Non-pigmented ciliary epithelial cell (primary cell): ENCODE results near the gene EHD2.
"Not testable (repeated sequence)": the region's sequence is repeated elsewhere in the genome, so short reads cannot be mapped to it uniquely, and the experiment has no call there.

Experiments
- DNase-seq: peaks from one replicate; pipeline ENCODE4 v3.0.0-alpha.2; 2010; ENCODE audit warnings: low read depth

EHD2 gene

DNA sequence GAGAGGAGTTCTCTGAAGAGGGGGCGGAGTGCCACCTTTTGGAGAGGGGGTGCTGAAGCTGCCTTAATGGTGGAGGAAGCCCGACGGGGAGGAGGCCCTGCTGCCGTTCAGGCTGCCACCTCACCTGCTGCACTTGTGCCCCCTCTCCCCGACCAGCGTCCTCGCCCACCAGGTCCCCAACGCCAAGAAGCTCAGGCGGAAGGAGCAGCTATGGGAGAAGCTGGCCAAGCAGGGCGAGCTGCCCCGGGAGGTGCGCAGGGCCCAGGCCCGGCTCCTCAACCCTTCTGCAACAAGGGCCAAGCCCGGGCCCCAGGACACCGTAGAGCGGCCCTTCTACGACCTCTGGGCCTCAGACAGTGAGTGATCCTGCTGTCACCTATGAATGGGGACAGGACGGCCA, 37.5 kb downstream of the EHD2 start:
- no peak for DNase-seq

DNA sequence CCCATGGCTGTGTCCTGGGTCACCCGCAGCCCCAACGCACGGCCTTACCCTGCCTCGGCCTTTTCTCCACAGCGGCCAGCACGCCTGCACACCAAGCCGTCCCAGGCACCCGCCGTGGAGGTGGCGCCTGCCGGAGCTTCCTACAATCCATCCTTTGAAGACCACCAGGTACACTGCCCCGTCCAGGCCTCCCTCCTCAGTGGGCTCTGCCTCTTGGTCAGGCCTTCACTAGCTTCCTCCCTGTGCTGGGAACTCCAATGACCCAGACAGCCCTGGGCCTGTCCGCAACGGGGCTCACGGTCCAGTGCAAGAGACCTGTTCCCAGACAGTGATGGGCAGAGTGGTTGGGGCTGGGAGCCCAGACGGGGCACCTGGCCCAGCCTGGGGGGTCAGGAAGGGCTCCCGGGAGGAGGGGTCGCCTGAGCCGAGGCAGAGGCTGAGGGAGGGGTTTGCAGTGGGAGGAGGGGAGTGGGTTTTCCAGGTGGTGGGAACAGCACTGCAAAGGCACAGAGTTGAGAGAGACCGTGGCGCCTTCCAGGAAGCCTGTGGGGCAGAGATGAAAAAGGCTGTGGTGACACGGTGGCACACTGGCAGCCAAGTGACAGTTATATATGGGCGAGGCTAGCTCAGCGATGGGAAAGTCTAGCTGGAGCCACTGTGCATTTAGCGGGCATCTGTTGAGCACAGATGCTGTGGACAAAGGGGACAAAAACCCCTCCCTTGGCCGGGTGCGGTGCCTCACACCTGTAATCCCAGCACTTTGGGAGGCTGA, 39.4 kb downstream of the EHD2 start:
- DNase-seq, result no peak

DNA sequence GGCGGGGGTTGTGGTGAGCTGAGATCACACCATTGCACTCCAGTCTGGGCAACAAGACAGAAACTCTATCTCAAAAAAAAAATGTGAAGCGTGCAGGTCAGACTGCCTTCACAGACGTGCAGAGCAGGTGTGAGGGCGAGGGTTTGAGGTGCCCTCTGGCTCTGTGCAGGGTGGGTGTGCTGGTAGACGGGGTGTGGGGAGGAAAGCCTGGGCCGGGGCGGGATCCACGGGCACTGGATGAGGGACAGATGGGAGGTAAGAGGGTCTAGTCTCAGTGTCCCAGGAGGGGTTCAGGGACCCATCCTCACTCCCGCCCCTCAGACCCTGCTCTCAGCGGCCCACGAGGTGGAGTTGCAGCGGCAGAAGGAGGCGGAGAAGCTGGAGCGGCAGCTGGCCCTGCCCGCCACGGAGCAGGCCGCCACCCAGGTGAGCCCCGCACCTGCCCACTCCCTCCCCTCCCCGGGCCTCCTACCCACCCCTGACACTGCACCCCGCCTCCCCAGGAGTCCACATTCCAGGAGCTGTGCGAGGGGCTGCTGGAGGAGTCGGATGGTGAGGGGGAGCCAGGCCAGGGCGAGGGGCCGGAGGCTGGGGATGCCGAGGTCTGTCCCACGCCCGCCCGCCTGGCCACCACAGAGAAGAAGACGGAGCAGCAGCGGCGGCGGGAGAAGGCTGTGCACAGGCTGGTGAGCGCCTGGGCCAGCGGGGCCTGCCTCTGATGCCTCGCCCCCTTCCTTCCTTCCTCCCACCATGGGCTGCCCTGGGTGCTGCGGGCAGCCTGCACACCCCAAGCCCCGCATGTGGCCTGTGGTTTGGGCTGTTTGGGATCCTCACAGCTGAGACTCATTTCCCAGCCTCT, 41.2 kb downstream of the EHD2 start:
- no peak for DNase-seq

DNA sequence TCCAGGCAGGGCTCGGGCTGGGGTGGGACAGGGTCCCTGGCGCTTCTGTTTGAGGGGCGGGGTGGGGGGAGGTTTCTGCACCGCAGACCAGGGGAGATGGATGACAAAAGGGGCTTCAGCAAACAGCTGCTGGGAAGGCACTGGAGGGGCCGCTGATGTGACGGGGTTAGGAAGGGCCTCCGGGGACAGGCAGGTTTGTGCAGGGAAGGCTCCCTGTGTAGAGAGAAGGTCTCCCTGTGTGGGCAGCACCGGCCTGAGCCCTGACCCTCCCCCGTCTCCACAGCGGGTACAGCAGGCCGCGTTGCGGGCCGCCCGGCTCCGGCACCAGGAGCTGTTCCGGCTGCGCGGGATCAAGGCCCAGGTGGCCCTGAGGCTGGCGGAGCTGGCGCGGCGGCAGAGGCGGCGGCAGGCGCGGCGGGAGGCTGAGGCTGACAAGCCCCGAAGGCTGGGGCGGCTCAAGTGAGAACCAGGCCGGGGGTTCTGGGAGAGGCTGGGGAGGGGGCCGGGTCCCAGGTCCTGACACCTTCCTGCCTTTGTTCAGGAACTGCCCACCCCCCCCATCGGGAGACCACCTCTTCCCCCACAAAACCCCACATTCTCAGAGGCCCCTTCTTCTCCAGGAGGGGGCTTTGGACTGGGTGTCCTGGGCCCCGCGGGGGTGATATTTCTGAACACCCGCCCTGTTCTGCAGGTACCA, 42.0 kb downstream of the EHD2 start:
- DNase-seq, result no peak

DNA sequence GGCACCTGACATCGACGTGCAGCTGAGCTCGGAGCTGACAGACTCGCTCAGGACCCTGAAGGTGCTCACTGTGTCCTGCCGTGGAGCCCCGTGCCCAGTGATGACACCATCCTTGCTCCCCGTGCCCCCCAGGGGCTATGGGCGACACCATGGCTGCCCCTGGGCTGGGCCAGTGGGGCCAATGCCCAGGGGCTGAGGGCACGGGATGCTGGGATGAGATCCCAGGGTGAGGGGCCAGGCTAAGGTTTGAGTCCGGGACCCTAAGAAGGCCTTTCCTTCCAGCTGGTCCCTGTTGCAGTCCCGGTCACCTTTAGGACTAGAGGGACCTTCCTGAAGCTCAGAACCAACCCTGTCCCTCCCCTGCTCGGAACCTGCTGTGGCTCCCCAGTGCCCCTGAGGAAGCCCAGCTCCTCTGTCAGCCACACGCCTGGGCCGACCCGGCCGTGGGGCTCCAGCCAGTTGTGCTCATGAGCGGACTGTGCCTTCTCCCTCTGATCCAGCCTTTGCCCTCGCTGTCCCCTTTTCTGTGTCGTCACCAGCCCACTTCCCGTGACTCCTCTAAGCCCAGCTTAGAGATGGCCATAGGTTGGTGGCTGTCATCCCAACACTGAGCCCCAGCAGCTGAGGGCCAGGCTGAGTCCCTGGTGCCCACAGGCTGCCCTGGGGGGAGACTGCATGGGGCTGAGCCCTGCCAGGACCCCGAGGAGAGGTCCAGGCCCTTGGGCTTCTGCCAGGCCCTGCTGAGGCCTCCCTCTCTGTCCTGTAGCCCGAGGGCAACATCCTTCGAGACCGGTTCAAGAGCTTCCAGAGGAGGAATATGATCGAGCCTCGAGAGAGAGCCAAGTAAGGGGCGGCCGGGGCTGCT, 42.8 kb downstream of the EHD2 start:
- no peak for DNase-seq

DNA sequence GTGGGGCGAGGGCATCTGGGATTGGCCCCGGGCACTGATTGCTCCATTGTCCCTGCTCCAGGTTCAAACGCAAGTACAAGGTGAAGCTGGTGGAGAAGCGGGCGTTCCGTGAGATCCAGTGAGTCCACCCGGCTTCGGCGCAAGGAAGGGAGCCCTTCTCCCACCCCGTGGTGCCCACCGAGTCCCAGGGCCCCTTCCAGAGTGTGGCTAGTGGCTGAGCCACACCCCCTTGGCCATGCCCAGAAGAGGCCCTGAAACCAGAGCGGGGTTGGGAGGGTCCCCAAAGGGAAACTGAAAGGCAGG, 43.4 kb downstream of the EHD2 start:
- no peak for DNase-seq

DNA sequence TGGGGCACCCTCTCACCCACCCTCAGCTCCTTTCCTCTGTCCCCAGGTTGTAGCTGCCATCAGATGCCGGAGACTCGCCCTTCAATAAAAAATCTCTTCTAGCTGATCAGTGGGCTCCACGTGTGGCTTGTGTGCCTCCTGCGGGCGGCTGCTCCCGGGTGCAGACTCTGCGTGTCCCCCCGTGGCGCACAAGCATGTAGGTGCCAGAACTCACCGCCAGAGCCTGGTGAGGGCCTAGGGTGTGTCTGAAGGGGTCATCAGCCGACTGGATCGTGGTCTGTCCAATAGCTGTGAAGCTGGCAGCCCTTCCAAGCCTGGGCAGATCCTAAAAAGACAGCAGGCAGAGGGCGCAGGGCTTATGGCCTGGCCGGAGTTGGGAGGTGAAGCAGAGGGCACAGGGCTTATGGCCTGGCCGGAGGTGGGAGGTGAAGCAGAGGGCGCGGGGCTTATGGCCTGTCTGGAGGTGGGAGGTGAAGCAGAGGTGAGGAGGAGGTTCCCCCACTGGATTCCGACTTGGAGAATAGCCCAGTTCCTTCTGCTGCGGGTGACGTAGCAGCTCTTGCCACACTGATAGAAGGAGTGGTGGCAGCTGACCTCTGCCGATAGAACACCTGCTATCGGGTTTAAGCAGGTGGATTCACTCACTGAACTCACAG, 43.9 kb downstream of the EHD2 start:
- no peak for DNase-seq

DNA sequence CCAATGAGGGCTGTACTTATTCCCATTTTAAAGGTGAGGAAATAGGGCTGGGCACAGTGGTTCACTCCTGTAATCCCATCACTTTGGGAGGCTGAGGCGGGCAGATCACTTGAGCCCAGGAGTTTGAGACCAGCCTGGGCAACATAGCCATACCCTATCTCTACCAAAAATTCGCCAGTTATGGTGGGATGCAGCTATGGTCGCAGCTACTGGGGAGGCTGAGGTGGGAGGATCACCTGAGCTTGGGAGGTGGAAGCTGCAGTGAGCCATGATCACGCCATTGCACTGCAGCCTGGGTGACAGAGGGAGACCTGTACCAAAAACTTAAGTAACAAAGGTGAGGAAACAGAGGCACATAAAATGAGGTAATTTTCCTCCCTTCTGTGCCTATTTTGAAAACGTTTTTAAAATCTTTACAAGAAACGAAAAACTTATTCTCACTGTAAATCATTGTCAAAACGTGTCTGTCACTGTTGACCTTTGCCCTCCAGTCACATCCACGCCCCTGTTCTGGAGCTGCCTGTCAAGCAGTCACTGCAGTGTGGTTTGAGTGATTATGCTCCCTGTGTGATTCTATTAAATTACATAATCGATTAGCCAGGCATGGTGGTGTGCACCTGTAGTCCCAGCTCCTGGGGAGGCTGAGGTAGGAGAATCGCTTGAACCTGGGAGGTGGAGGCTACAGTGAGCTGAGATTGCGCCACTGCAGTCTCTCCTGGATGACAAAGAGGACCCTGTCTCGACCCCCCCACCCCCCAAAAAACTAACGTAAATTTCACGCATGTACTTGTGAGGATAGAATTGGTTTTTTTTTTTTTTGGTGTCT, 44.6 kb downstream of the EHD2 start:
- no peak for DNase-seq

DNA sequence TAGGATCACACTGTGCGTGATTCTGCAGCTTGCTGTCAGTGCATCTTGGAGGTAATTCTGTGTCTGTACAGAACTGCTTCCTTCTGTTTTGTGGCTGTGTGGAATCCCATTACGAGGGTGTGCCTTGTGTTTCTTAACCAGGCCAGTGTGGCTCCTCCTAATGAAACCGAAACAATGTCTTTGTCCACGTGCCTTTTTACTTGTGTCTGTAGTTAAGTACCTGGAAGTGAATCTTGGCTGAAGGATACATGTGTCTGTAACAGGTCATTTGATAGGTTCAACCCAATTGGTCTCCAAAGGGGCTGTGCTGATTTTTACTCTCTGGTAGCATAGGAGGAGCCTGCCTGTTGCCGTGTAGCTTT, 45.2 kb downstream of the EHD2 start:
- DNase-seq, result no peak

DNA sequence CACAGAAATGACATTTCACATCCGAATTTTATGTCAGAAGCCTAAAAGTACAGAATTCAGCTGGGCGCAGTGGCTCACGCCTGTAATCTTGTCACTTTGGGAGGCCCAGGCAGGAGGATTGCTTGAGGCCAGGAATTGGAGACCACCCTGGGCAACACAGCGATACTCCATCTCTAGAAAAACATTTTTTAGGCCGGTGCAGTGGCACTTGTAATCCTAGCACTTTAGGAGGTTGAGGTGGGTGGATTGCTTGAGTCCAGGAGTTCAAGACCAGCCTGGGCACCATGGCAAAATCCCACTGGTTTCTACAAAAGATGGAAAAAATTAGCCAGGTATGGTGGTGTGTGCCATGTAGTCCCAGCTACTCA, 47.4 kb downstream of the EHD2 start:
- DNase-seq, result no peak

DNA sequence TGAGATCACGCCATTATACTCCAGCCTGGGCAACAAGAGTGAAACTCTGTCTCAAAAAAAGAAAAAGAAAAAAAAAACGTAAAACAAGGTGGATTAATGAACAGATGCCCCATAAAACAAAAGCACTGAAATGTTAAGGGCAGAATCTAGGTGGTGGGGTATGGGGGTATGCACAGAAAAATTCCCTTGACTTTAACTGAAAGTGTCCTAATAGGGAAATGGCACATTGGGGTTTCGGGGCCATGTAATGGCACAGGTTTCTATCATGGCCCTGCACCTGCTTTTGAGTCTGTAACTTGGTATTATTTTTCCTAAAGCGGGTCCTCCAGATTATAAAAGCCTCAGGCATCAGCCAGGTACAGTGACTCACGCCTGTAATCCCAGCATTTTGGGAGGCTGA, 48.3 kb downstream of the EHD2 start:
- no peak for DNase-seq

DNA sequence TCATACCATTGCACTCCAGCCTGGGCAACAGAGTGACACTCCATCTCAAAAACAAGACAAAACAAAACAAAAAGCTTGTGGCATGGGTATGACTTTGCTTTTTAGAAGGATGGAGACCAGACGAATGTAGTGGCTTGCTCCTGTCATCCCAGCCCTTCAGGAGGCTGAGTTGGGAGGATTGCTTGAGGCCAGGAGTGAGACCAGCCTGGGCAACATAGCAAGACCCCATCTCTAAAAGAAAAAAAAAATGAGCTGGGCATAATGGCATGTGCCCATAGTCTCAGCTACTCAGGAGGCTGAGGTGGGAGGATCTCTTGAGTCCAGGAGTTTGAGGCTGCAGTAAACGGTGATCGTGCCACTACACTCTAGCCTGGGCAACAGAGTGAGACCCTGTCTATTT, 48.9 kb downstream of the EHD2 start:
- DNase-seq, result no peak

DNA sequence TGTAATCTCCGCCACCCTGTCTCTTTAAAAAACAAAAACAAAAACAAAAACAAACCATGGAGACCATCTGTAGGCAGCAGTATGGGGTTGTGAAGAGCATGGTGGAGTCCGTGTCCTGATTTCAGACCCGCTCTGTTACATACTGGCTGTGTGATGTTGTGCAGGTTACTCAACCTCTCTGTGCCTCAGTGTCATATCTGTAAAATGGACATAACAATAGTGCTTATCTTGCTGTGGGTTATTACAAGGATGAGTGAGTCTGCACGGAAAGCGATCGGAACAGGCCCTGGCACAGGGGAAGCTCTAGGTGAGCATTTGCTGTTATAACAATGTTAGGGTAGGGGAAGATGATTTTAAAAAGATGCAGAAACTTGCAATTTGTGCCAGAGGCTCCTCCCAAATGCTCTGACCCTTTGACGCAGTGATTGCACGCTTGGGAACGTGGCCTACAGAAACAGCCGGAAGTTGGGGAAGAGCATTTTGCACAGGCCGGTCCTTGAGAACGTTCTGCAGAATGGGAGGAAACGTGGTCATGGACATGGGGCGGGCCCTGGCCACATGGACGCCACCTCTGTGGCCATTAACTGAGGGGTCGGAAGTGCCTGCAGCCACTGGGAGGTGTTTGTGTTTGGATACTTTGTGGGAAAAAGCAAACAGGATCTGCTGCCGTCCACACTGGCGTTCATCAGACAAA, 49.5 kb downstream of the EHD2 start:
- no peak for DNase-seq

DNA sequence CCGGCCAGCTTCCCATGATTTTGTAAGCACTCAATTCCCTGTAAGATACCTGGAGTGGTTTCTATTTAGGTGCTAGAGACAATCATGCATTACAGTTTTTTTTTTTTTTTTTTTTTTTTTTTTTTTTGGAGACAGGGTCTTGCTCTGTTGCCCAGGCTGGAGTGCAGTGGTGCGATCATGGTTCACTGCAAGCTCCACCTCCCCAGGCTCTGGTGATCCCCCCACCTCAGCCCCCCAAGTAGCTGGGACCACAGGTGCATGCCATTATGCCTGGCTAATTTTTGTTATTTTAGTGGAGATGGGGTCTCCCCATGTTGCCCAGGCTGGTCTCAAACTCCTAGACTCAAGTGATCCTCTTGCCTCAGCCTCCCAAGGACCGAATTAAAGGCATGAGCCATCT, 51.5 kb downstream of the EHD2 start:
- not testable (repeated sequence) for DNase-seq

DNA sequence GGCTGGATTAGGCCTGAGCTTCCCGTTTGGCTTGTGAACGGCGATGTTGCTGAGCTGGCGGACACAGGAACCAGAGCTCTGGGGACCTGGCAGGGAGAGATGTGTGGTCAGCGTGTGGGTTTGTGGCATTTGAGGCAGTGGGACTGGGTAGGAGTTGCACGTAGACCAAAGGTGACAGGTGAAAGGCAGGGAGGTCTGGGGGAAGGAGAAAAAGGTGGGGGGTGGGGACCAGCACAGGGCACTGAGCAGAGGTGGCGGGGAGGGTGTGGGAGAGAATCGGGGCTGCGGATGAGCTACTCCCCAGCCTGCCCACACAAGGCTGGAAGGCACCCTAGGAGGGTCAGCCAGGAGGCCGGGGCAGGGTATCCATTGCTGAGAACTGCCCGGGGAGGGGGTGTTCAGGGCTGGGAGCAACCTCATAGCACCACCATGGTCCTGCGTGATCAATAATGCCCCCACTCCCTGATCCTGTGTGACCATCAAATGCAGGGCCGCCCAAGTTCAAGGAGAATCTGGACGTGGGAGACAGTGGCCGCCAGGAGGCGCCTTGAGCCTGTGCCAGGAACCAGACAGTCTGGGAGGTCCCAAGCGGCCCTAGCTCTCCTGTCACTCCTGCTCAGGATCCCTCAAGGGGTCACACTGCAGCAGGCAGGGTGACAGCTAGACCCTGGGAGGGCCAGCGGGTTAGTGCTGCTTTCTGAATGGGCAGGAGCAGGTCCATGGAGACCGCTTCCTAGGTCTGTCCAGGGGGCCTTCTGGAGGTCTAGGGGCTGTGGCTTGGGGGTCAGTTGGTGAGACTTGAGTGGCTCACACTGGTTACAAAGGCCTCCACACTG, 52.5 kb downstream of the EHD2 start:
- DNase-seq, result no peak

DNA sequence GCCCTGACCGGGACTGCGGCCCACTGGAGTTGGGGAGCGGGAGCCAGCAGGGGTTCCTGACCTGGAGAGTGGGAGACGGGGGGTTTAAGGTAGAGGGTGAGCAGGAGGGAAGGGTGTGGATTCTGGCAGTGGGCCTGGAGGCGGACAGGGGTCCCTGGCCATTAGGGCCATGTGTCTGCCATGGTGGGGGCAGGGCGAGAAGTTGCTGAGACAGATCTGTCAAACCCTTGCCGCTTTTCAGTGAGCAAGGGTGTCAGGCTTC, 53.1 kb downstream of the EHD2 start:
- no peak for DNase-seq

DNA sequence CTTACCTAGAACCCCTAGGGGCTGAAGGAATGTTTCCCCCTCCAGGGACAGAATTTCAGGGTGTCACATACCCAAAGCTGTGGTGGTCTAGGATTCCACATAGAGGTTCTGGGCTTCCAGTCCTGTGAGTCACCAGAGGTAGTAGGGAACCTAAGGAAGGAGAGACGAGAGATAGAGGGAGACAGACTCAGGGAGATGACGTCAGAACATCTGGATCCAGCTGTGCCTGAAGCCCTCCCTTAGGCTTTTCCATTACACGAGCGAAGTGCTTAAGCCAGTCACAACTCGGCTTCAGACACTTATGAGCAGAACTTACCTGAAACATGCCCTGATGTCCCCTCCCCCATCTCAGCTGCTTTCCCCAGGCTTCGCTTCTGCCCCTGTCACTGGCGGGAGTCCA, 53.4 kb downstream of the EHD2 start:
- DNase-seq, result no peak

DNA sequence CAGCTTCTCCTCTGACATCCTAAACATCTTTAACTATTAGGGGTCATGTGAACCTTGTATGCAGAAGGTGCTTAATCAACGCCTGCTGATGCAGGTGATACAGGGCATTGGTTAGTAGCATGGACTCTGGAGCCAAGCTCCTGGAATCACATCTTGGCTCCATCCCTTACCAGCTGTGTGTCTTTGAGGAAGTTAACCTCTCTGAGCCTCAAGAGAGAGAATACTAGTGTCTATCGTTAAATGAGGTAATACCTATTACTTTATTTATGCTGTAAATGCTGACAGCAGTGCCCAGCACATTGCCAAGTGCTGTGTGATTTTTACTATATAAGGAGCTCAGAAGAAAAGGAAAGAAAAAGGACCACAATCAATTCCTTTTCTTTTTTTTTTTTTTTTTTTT, 54.1 kb downstream of the EHD2 start:
- DNase-seq, result no peak

DNA sequence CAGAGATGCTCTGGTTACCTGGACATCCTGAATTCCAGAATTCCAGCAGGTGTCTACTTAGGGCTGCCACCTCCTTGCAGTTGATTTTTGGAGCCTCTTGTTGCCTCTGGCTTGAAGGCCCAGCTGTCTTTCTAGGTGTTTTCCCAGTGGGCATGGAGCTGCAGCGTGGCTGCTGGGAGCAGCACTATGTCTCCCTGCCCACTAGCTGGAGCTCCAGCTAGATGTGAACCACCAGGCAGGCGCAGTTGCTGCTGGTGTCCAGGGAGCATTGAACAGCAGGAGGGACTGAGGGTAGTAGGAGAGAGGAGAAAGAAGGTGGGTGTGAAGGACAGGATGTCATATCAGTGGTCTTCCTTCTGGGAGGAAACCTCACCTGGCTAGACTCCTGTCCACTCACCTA, 55.4 kb downstream of the EHD2 start:
- no peak for DNase-seq

DNA sequence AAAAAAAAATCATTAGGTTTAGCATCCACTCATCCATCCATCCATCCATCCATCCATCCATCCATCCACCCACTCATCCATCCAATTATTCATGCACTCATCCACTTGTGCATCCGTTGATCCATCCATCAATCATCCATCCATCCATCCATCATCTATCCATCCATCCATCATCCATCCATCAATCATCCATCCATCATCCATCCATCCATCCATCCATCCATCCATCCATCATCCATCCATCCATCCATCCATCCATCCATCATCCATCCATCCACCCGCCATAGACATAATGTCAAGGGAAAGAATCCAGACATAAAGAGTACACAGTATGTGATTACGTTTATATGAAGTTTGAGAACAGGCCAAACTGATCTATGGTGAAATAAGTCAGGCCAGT, 56.3 kb downstream of the EHD2 start:
- no peak for DNase-seq
